Activated CD4-positive, alpha-beta T cell treated with anti-CD3 and anti-CD28 coated beads for 36 hours (primary cell): ENCODE data around the gene USP38. TPM values are rescaled to one million over a fixed set of nuclear protein-coding genes. Genes with fewer than 3 reads are reported as not detected.
"Not testable (repeated sequence)": the region's sequence is repeated elsewhere in the genome, so short reads cannot be mapped to it uniquely, and the experiment has no call there.

Source experiments
- ATAC-seq: fragments of 200-7000 bp; cut with Tn5 transposase; one replicate; pipeline ENCODE4 v1.10.0; 2021; ENCODE audit warnings: mild to moderate bottlenecking, moderate library complexity
- CTCF ChIA-PET: fragments of 350-600 bp; sonication (Branson Sonifier 250); formaldehyde crosslinking; loops from one replicate; lab custom pipeline; 2021; ENCODE audit warnings: antibody characterized with exemption; lab: Charles Lee
- POLR2A ChIA-PET: fragments of 350-600 bp; sonication (Branson Sonifier 250); formaldehyde crosslinking; loops from one replicate; lab custom pipeline; 2021; ENCODE audit warnings: antibody characterized with exemption, inconsistent platforms; lab: Charles Lee
- DNase-seq: peaks from one replicate; pipeline ENCODE4 v3.0.0-alpha.2; 2020
- H3K27ac Mint-ChIP-seq: one replicate; pipeline ENCODE4 v1.8.0; 2021; ENCODE audit warnings: mixed read lengths
- H3K27me3 Mint-ChIP-seq: one replicate; pipeline ENCODE4 v1.8.0; 2021; ENCODE audit warnings: mixed read lengths
- H3K36me3 Mint-ChIP-seq: one replicate; pipeline ENCODE4 v1.8.0; 2021; ENCODE audit warnings: low read depth, mixed read lengths
- H3K4me1 Mint-ChIP-seq: one replicate; pipeline ENCODE4 v1.8.0; 2021; ENCODE audit warnings: mixed read lengths
- H3K4me3 Mint-ChIP-seq: one replicate; pipeline ENCODE4 v1.8.0; 2021; ENCODE audit warnings: mild to moderate bottlenecking, moderate library complexity, mixed read lengths
- H3K9me3 Mint-ChIP-seq: one replicate; pipeline ENCODE4 v1.8.0; 2021; ENCODE audit warnings: low read depth, mixed read lengths
- intact Hi-C, 2 experiments: fragments of 100-400 bp; cut with DNase I in 1 of 2; cut with micrococcal nuclease in 1 of 2; formaldehyde crosslinking; loops; one replicate each; pipeline versions ENCODE4 v1.14.2 to v1.15.1; 2022 to 2024; cut with DNase I, micrococcal nuclease
- total RNA-seq, 2 experiments: library from RNA; stranded (reverse); gene quantifications; one replicate each; pipeline ENCODE4 v1.2.3, GENCODE V29; 2021

The USP38 gene
- total RNA-seq = 10 to 100 TPM; 17.4 to 20.0 TPM

- no peaks in the 10 kb centered on the region for H3K9me3 Mint-ChIP-seq
- POLR2A ChIA-PET = interaction anchor here (0.6 to 0.8 kb wide), 2 partner anchors 104 to 537 kb away, joined by 3 read pairs; no protein-coding TSS in a partner anchor
- peaks cover 40% of the 10 kb centered on the region for H3K4me1 Mint-ChIP-seq
- CTCF ChIA-PET = interaction anchor here (1.3 kb wide), 1 partner anchor 26 kb away, joined by 3 read pairs; no protein-coding TSS in a partner anchor
- intact Hi-C loops = loop anchor here (1.0 to 10.0 kb wide), 16 partner anchors 152 to 1990 kb away; partner anchors contain the start of genes ABCE1 (in 2 of the 2), ANAPC10 (in 2 of the 2), GAB1 (in 2 of the 2) and SMARCA5 (in 2 of the 2)
- ATAC-seq = peak; percentile 90
- H3K4me3 Mint-ChIP-seq = peak within 1 kb of the TSS; percentile 85
- peak; percentile 95 for DNase-seq
- peak within 1 kb of the TSS; percentile 97 for H3K27ac Mint-ChIP-seq
- no peaks in the 10 kb centered on the region for H3K27me3 Mint-ChIP-seq
- H3K36me3 Mint-ChIP-seq = peaks cover 41% of the 10 kb centered on the region
These were observed at the start of gene USP38 for GRCh38 chr4:143184503-143185252. Gene USP38, plus strand, starts transcription at chr4:143184917. Its CDS starts 534 bp downstream, at chr4:143185451.

- no peak for DNase-seq
- no peaks in the 10 kb centered on the region for H3K4me1 Mint-ChIP-seq
- intact Hi-C loops = no loop called here
- no peak overlapping the region for H3K4me3 Mint-ChIP-seq
- CTCF ChIA-PET = interaction anchor here (1.0 kb wide), 1 partner anchor 8 kb away, joined by 3 read pairs; no protein-coding TSS in a partner anchor
- H3K9me3 Mint-ChIP-seq = no peaks in the 10 kb centered on the region
- POLR2A ChIA-PET = no interaction called here
- no peaks in the 10 kb centered on the region for H3K36me3 Mint-ChIP-seq
- no peak overlapping the region for H3K27ac Mint-ChIP-seq
- H3K27me3 Mint-ChIP-seq = peaks cover 2% of the 10 kb centered on the region
- no peak for ATAC-seq
These were observed 49.4 kb upstream of the USP38 start for GRCh38 chr4:143135358-143135757.

GRCh38 chr4:143140696-143141095, 44.0 kb upstream of the USP38 start:
- Mint-ChIP-seq H3K27ac (no peak overlapping the region), H3K4me3 (no peak overlapping the region), H3K9me3 (peaks cover 25% of the 10 kb centered on the region), H3K27me3 (peaks cover 18% of the 10 kb centered on the region), H3K4me1 (no peaks in the 10 kb centered on the region), H3K36me3 (no peaks in the 10 kb centered on the region)
- no peak for ATAC-seq
- DNase-seq = no peak
- ChIA-PET CTCF (no interaction called here), POLR2A (no interaction called here)
- intact Hi-C loops = no loop called here

GRCh38 chr4:143148521-143148920, 36.2 kb upstream of the USP38 start:
- no peak overlapping the region for H3K27ac Mint-ChIP-seq
- ChIA-PET CTCF (no interaction called here), POLR2A (no interaction called here)
- peaks cover 46% of the 10 kb centered on the region for H3K9me3 Mint-ChIP-seq
- no peaks in the 10 kb centered on the region for H3K27me3 Mint-ChIP-seq
- no peak overlapping the region for H3K4me3 Mint-ChIP-seq
- DNase-seq (no peak), ATAC-seq (no peak)
- intact Hi-C loops = no loop called here
- no peaks in the 10 kb centered on the region for H3K36me3 Mint-ChIP-seq
- no peaks in the 10 kb centered on the region for H3K4me1 Mint-ChIP-seq

- ChIA-PET POLR2A (no interaction called here), CTCF (no interaction called here)
- H3K27ac Mint-ChIP-seq = no peak overlapping the region
These were observed 27.9 kb upstream of the USP38 start for GRCh38 chr4:143156853-143157252.

GRCh38 chr4:143163614-143164013, 21.1 kb upstream of the USP38 start:
- no peak overlapping the region for H3K4me3 Mint-ChIP-seq
- peaks cover 10% of the 10 kb centered on the region for H3K36me3 Mint-ChIP-seq
- H3K27ac Mint-ChIP-seq = no peak overlapping the region
- peaks cover 4% of the 10 kb centered on the region for H3K9me3 Mint-ChIP-seq
- H3K27me3 Mint-ChIP-seq = no peaks in the 10 kb centered on the region
- CTCF ChIA-PET = no interaction called here
- ATAC-seq (no peak), DNase-seq (no peak)
- intact Hi-C loops = no loop called here
- H3K4me1 Mint-ChIP-seq = no peaks in the 10 kb centered on the region
- POLR2A ChIA-PET = no interaction called here

More at GRCh38 chr4:143156853-143157252, 27.9 kb upstream of the USP38 start:
- Mint-ChIP-seq H3K36me3 (no peaks in the 10 kb centered on the region), H3K9me3 (peaks cover 31% of the 10 kb centered on the region), H3K27me3 (no peaks in the 10 kb centered on the region), H3K4me3 (no peak overlapping the region), H3K4me1 (no peaks in the 10 kb centered on the region)
- no peak for ATAC-seq
- DNase-seq = no peak
- intact Hi-C loops = no loop called here

GRCh38 chr4:143166722-143167121, 18.0 kb upstream of the USP38 start:
- POLR2A ChIA-PET, H3K27ac Mint-ChIP-seq, CTCF ChIA-PET, H3K27me3 Mint-ChIP-seq, H3K9me3 Mint-ChIP-seq, intact Hi-C loops, H3K4me3 Mint-ChIP-seq, H3K4me1 Mint-ChIP-seq, DNase-seq, ATAC-seq: not testable (repeated sequence)
- peaks cover 13% of the 10 kb centered on the region for H3K36me3 Mint-ChIP-seq

GRCh38 chr4:143178923-143179322, 5.8 kb upstream of the USP38 start:
- DNase-seq (no peak), ATAC-seq (no peak)
- Mint-ChIP-seq H3K27ac (no peak overlapping the region), H3K4me1 (peaks cover 21% of the 10 kb centered on the region), H3K36me3 (peaks cover 19% of the 10 kb centered on the region), H3K27me3 (no peaks in the 10 kb centered on the region), H3K4me3 (no peak overlapping the region), H3K9me3 (peaks cover 17% of the 10 kb centered on the region)
- intact Hi-C loops = no loop called here
- ChIA-PET POLR2A (no interaction called here), CTCF (interaction anchor here (0.8 kb wide), 1 partner anchor 95 kb away, joined by 3 read pairs; no protein-coding TSS in a partner anchor)

- Mint-ChIP-seq H3K9me3 (peaks cover 3% of the 10 kb centered on the region), H3K27ac (peak overlapping the region; percentile 97), H3K4me1 (peaks cover 31% of the 10 kb centered on the region), H3K27me3 (no peaks in the 10 kb centered on the region), H3K36me3 (peaks cover 36% of the 10 kb centered on the region), H3K4me3 (peak overlapping the region; percentile 85)
- DNase-seq = no peak
- intact Hi-C loops = loop anchor here (1.0 to 10.0 kb wide), 14 partner anchors 153 to 1991 kb away; partner anchors contain the start of genes ABCE1 (in 2 of the 2), ANAPC10 (in 2 of the 2), SMARCA5 (in 2 of the 2) and ZNF330 (in 2 of the 2)
- ChIA-PET CTCF (interaction anchor here (1.3 kb wide), 1 partner anchor 25 kb away, joined by 3 read pairs; no protein-coding TSS in a partner anchor), POLR2A (interaction anchor here (0.8 kb wide), 1 partner anchor 103 kb away, joined by 3 read pairs; no protein-coding TSS in a partner anchor)
- no peak for ATAC-seq
These were observed 1.1 kb upstream of the USP38 start for GRCh38 chr4:143183513-143184216.

- H3K36me3 Mint-ChIP-seq = peaks cover 36% of the 10 kb centered on the region
- H3K4me3 Mint-ChIP-seq = peak overlapping the region; percentile 85
- intact Hi-C loops = loop anchor here (1.0 to 10.0 kb wide), 14 partner anchors 153 to 1991 kb away; partner anchors contain the start of genes ABCE1 (in 2 of the 2), ANAPC10 (in 2 of the 2), SMARCA5 (in 2 of the 2) and ZNF330 (in 2 of the 2)
- no peaks in the 10 kb centered on the region for H3K9me3 Mint-ChIP-seq
- H3K27ac Mint-ChIP-seq = peak overlapping the region; percentile 97
- H3K4me1 Mint-ChIP-seq = peaks cover 35% of the 10 kb centered on the region
- no peak for DNase-seq
- ChIA-PET POLR2A (interaction anchor here (0.8 kb wide), 1 partner anchor 103 kb away, joined by 3 read pairs; no protein-coding TSS in a partner anchor), CTCF (interaction anchor here (1.3 kb wide), 1 partner anchor 26 kb away, joined by 3 read pairs; no protein-coding TSS in a partner anchor)
- ATAC-seq = peak; percentile 6
- no peaks in the 10 kb centered on the region for H3K27me3 Mint-ChIP-seq
These were observed 557 bp upstream of the USP38 start for GRCh38 chr4:143184217-143184502.
